Measurements from ENCODE around the gene DNAH3. TPM values are rescaled to one million over a fixed set of nuclear protein-coding genes. Genes with fewer than 3 reads are reported as not detected.

The DNAH3 gene
- total RNA-seq, 1 experiment from 2014 or later = 0.57 TPM

DNA sequence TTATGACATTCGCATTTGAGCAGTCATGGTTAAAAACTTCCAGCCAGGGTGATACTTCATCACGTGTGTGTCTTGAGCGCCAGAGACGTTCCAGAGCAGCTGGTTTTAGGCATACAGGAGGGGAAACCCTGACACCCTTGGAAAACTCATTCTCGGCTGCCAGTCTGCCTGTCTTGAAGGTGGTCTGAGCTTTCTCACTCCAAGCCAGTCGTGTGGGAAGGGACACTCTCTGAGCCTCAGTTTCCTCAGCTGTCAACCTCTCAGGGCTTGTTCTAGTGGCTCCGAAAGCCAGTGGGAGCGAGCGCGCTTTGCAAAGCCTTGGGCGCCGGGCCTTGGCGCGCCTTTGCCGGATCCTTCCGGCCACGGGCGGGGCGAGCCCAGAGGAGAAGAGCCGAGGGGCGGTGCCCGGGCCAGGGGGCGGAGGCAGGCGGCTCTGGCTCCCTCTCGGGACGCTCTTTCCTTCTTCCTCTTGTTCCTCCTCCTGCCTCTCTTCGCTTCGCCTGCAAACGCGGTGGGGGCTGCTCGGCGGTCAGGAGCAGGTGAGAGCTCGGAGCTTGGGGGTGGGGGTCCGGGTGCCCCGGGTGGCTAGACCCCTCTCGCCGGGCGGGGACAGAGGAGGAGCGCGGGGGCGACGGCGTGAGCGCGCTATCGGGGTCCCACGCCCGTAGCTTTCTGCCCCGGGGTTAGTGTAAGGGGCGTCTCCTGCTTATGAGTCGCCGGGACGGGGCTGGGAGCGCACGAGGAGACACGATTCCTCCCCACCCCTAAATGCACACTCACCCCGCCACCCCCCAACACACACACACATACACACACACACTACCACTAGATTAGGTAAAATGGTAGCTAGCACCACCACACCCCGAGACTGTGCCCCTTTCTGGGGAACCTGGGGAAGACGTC is 7.8 kb upstream of the DNAH3 start, which contains the start of gene LDAF1:
Gene LDAF1 (plus strand): TSS at position 467 of the 903 bp plus-strand sequence. CDS start 2,509 bp downstream, outside the sequence.
- POLR2A ChIA-PET = interaction anchor here (0.7 to 1.3 kb wide), 5 partner anchors 10 to 1216 kb away, joined by 3 to 8 read pairs (median 3); partner anchors contain the start of gene CDR2
- Mint-ChIP-seq H3K27ac (peak within 1 kb of the TSS; percentile 17), H3K36me3 (peaks cover 22% of the 10 kb centered on the region), H3K27me3 (ENCODE audit: low read depth) (peaks cover 9% of the 10 kb centered on the region), H3K4me3 (peak within 1 kb of the TSS; percentile 86), H3K4me1 (peaks cover 18% of the 10 kb centered on the region), H3K9me3 (peaks cover 4% of the 10 kb centered on the region)
- no peak for TF ChIP-seq ZNF416 (CRISPR knock-in tag; IDR thresholded peaks at IDR 0.05)
- TF ChIP-seq SP1 (CRISPR knock-in tag; conservative IDR thresholded peaks at IDR 0.05) = 0 out of 2 replicates have a peak, but pooled peaks have one; percentile 33
- peak; percentile 44; the same call in 1 of the 2 replicates for TF ChIP-seq TEAD1 (CRISPR knock-in tag; IDR thresholded peaks at IDR 0.05)
- TF ChIP-seq ETV6 (CRISPR knock-in tag; IDR thresholded peaks at IDR 0.05) = 0 out of 2 replicates have a peak, but pooled peaks have one; percentile 63
- TF ChIP-seq GABPB1 (CRISPR knock-in tag; IDR thresholded peaks at IDR 0.05) = 0 out of 2 replicates have a peak, but pooled peaks have one; percentile 43
- TF ChIP-seq, protein P1, sequence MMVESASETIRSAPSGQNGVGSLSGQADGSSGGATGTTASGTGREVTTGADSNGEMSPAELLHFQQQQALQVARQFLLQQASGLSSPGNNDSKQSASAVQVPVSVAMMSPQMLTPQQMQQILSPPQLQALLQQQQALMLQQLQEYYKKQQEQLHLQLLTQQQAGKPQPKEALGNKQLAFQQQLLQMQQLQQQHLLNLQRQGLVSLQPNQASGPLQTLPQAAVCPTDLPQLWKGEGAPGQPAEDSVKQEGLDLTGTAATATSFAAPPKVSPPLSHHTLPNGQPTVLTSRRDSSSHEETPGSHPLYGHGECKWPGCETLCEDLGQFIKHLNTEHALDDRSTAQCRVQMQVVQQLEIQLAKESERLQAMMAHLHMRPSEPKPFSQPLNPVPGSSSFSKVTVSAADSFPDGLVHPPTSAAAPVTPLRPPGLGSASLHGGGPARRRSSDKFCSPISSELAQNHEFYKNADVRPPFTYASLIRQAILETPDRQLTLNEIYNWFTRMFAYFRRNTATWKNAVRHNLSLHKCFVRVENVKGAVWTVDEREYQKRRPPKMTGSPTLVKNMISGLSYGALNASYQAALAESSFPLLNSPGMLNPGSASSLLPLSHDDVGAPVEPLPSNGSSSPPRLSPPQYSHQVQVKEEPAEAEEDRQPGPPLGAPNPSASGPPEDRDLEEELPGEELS (CRISPR knock-in tag; IDR thresholded peaks at IDR 0.05) = no peak
- no peak for TF ChIP-seq ZMAT4 (CRISPR knock-in tag; IDR thresholded peaks at IDR 0.05)
- CTCF ChIA-PET = interaction anchor here (0.5 to 3.8 kb wide), 12 partner anchors 10 to 1262 kb away, joined by 3 to 122 read pairs (median 4); partner anchors contain the start of gene CRYM
- DNase-seq (ENCODE audit: low spot score) (peak; percentile 89), ATAC-seq (peak; percentile 84)

DNA sequence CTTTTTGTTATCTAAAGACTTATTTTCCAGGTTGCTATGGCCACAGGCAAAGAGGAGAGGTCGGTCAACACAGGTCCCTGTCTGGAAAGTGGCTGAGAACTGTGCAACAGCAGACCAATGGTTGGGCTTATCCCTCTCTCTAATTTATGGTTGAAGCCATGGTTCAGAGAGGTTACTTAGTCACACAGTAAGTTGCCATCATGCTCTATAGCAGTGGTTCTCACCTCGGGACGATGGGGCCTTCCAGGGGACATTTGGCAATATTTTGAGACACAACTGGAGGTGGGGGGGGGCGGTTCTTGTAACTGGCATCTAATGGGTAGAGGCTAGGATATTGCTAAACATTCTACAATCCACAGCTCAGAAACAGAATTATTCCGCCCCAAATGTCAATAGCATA is 7.0 kb upstream of the DNAH3 start:
- H3K36me3 Mint-ChIP-seq = peaks cover 14% of the 10 kb centered on the region
- H3K4me3 Mint-ChIP-seq = peak overlapping the region; percentile 86
- no peak overlapping the region for H3K27ac Mint-ChIP-seq
- DNase-seq (ENCODE audit: low spot score) = no peak
- CTCF ChIA-PET = interaction anchor here (0.8 to 3.8 kb wide), 5 partner anchors 33 to 1163 kb away, joined by 3 to 122 read pairs (median 3); partner anchors contain the start of gene REXO5
- H3K4me1 Mint-ChIP-seq = peaks cover 18% of the 10 kb centered on the region
- H3K9me3 Mint-ChIP-seq = peaks cover 9% of the 10 kb centered on the region
- POLR2A ChIA-PET = interaction anchor here (0.6 to 1.1 kb wide), 2 partner anchors 126 to 143 kb away, joined by 3 to 4 read pairs; no protein-coding TSS in a partner anchor
- ATAC-seq = no peak
- H3K27me3 Mint-ChIP-seq (ENCODE audit: low read depth) = peaks cover 9% of the 10 kb centered on the region
- no peak for TF ChIP-seq ZNF423 (CRISPR knock-in tag; IDR thresholded peaks at IDR 0.05)
- no peak for TF ChIP-seq CREM (CRISPR knock-in tag; IDR thresholded peaks at IDR 0.05)
- TF ChIP-seq ZNF281 (CRISPR knock-in tag; IDR thresholded peaks at IDR 0.05) = no peak
- TF ChIP-seq ZMAT4 (CRISPR knock-in tag; IDR thresholded peaks at IDR 0.05) = no peak
- no peak for TF ChIP-seq NFYB (CRISPR knock-in tag; conservative IDR thresholded peaks at IDR 0.05; ENCODE audit: low read depth)
- TF ChIP-seq, protein P2, sequence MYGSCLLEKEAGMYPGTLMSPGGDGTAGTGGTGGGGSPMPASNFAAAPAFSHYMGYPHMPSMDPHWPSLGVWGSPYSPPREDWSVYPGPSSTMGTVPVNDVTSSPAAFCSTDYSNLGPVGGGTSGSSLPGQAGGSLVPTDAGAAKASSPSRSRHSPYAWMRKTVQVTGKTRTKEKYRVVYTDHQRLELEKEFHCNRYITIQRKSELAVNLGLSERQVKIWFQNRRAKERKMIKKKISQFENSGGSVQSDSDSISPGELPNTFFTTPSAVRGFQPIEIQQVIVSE (CRISPR knock-in tag; IDR thresholded peaks at IDR 0.05; ENCODE audit: borderline replicate concordance) = no peak
- TF ChIP-seq, protein P3, sequence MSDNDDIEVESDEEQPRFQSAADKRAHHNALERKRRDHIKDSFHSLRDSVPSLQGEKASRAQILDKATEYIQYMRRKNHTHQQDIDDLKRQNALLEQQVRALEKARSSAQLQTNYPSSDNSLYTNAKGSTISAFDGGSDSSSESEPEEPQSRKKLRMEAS (CRISPR knock-in tag; IDR thresholded peaks at IDR 0.05) = no peak
- TF ChIP-seq, protein P4, sequence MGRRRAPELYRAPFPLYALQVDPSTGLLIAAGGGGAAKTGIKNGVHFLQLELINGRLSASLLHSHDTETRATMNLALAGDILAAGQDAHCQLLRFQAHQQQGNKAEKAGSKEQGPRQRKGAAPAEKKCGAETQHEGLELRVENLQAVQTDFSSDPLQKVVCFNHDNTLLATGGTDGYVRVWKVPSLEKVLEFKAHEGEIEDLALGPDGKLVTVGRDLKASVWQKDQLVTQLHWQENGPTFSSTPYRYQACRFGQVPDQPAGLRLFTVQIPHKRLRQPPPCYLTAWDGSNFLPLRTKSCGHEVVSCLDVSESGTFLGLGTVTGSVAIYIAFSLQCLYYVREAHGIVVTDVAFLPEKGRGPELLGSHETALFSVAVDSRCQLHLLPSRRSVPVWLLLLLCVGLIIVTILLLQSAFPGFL (CRISPR knock-in tag; IDR thresholded peaks at IDR 0.05; ENCODE audit: borderline replicate concordance) = no peak
- TF ChIP-seq ESRRA (CRISPR knock-in tag; IDR thresholded peaks at IDR 0.05; ENCODE audit: borderline replicate concordance) = no peak
- TF ChIP-seq ETV6 (CRISPR knock-in tag; IDR thresholded peaks at IDR 0.05) = no peak
- no peak for TF ChIP-seq EMX1 (CRISPR knock-in tag; IDR thresholded peaks at IDR 0.05)
- TF ChIP-seq, protein P5, sequence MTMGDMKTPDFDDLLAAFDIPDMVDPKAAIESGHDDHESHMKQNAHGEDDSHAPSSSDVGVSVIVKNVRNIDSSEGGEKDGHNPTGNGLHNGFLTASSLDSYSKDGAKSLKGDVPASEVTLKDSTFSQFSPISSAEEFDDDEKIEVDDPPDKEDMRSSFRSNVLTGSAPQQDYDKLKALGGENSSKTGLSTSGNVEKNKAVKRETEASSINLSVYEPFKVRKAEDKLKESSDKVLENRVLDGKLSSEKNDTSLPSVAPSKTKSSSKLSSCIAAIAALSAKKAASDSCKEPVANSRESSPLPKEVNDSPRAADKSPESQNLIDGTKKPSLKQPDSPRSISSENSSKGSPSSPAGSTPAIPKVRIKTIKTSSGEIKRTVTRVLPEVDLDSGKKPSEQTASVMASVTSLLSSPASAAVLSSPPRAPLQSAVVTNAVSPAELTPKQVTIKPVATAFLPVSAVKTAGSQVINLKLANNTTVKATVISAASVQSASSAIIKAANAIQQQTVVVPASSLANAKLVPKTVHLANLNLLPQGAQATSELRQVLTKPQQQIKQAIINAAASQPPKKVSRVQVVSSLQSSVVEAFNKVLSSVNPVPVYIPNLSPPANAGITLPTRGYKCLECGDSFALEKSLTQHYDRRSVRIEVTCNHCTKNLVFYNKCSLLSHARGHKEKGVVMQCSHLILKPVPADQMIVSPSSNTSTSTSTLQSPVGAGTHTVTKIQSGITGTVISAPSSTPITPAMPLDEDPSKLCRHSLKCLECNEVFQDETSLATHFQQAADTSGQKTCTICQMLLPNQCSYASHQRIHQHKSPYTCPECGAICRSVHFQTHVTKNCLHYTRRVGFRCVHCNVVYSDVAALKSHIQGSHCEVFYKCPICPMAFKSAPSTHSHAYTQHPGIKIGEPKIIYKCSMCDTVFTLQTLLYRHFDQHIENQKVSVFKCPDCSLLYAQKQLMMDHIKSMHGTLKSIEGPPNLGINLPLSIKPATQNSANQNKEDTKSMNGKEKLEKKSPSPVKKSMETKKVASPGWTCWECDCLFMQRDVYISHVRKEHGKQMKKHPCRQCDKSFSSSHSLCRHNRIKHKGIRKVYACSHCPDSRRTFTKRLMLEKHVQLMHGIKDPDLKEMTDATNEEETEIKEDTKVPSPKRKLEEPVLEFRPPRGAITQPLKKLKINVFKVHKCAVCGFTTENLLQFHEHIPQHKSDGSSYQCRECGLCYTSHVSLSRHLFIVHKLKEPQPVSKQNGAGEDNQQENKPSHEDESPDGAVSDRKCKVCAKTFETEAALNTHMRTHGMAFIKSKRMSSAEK (CRISPR knock-in tag; IDR thresholded peaks at IDR 0.05; ENCODE audit: borderline replicate concordance) = no peak
- no peak for TF ChIP-seq USF1 (CRISPR knock-in tag; IDR thresholded peaks at IDR 0.05)
- TF ChIP-seq GTF2I (CRISPR knock-in tag; conservative IDR thresholded peaks at IDR 0.05) = no peak
